BJ (cell line): ENCODE results near the gene SLC43A1. TPM values are rescaled to one million over a fixed set of nuclear protein-coding genes. Genes with fewer than 3 reads are reported as not detected.

ENCODE experiments used
- CTCF ChIA-PET: fragments of 350-600 bp; formaldehyde crosslinking; extraction: SDS; loops from one replicate; lab custom pipeline; 2021; ENCODE audit warnings: antibody characterized with exemption, inconsistent platforms; lab: Yijun Ruan, JAX
- POLR2A ChIA-PET: fragments of 300-600 bp; sonication (Branson Sonifier 250); formaldehyde crosslinking; extraction: SDS; loops from one replicate; lab custom pipeline; 2021; ENCODE audit warnings: antibody characterized with exemption; lab: Charles Lee
- DNase-seq: peaks from one replicate; pipeline ENCODE4 v3.0.0-alpha.2; 2011; ENCODE audit warnings: low read depth
- H3K27me3 ChIP-seq: 2 replicates; pipeline ENCODE4 v1.6.0; 2011; ENCODE audit warnings: low read length; ENCODE audit not compliant: control insufficient read depth, insufficient read depth
- H3K36me3 ChIP-seq: 2 replicates; pipeline ENCODE4 v1.5.1; 2011; ENCODE audit warnings: low read length; ENCODE audit not compliant: control insufficient read depth, insufficient read depth
- H3K4me3 ChIP-seq: 2 replicates; pipeline ENCODE4 v1.5.1; 2011; ENCODE audit warnings: low read depth, mild to moderate bottlenecking, control low read depth, low read length
- CTCF ChIP-seq: IDR thresholded peaks from 2 replicates; pipeline ENCODE4 v1.5.1; 2011; ENCODE audit warnings: low read depth, mild to moderate bottlenecking, control low read depth, inconsistent platforms, low read length, moderate library complexity; ENCODE audit not compliant: insufficient read depth
- polyA plus RNA-seq: library from polyadenylated mRNA; depleted of rRNA; stranded (reverse); fragments of >200 nt; gene quantifications from 2 replicates; pipeline ENCODE4 v1.2.3, GENCODE V29; 2011

Gene SLC43A1
- polyA plus RNA-seq, 1 experiment = 23.4 TPM

GRCh38 chr11:57513452-57513795, 2.1 kb downstream of the SLC43A1 start:
- ChIA-PET CTCF (interaction anchor here (1.5 to 9.0 kb wide), 5 partner anchors 13 to 55 kb away, joined by 4 to 136 read pairs (median 20); partner anchors contain the start of gene RTN4RL2), POLR2A (no interaction called here)

DNA sequence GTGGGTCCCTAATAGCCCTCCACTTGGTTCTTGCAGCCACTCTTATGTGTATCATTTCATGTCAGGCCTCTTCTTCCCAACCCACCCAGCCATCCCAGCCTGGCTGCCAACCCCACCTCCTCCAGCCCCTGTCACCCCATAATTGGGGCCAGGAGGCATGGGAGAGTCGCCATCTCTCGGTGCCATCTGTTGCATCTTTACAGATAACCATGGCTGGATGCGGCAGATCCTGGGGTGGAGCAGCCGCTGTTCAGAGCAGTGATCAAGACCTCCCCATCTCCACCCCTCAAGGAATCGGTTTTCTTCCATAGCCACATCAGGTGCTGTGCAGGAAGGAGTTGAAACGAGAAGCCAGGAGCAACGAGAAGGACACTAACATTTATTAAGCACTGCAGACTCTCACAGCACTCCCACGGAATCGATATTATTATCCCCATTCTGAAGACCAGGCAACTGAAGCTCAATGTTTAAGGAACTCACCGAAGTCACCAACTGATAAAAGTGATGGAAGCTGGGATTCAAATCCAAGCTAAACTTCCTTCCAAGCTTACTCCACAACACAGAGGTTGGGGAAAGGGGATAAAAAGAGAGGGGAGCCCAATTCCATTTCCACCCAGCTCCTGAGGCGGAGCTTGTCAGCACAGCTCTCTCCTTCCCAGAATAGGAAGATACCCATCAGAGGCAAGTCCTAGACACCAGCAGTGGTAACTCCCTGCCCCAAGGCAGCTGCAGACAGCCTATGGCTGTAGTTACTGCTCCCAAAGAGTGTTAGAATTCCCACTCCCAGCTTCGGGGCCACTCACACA, 2.7 kb downstream of the SLC43A1 start:
- no peak for TF ChIP-seq CTCF
- Histone ChIP-seq H3K36me3 (no peaks in the 10 kb centered on the region), H3K4me3 (no peak overlapping the region), H3K27me3 (no peaks in the 10 kb centered on the region)
- no peak for DNase-seq
- ChIA-PET CTCF (interaction anchor here (1.9 to 9.0 kb wide), 4 partner anchors 15 to 54 kb away, joined by 8 to 136 read pairs (median 48); partner anchors contain the start of gene RTN4RL2), POLR2A (no interaction called here)

More at GRCh38 chr11:57513452-57513795, 2.1 kb downstream of the SLC43A1 start:
- no peak overlapping the region for H3K4me3 ChIP-seq
- no peaks in the 10 kb centered on the region for H3K27me3 ChIP-seq
- TF ChIP-seq CTCF = no peak
- DNase-seq = no peak
- no peaks in the 10 kb centered on the region for H3K36me3 ChIP-seq

DNA sequence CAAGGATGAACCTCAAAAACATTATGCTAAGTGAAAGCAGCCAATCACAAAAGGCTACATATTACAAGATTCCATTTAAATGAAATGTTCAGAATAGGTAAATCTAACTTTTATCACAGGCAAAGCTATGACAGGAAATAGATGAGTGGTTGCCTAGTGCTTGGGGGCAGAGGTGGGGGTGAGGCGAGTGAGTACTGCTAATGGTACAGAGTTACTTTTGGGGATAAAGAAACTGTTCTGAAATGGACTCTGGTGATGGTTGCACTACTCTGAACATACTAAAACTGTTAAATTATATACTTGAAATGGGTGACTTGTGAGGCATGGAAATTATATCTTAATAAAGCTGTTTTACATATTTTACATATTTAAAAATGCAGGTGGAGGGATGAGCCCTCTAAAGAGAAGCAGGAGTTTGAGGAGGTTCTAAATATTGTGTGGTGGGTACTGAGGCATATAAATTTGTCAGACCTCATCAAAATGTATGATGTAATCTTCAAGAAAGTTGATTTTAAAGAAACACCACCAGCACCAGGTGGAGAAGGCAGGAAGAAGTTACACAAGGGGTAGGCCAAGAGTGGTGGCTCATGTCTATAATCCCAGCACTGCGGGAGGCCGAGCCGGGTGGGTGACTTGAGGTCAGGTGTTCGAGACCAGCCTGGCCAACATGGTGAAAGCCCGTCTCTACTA, 3.6 kb downstream of the SLC43A1 start:
- ChIA-PET POLR2A (no interaction called here), CTCF (interaction anchor here (0.9 to 1.9 kb wide), 5 partner anchors 12 to 54 kb away, joined by 3 to 8 read pairs (median 6); no protein-coding TSS in a partner anchor)
- TF ChIP-seq CTCF = no peak
- no peak for DNase-seq
- Histone ChIP-seq H3K4me3 (no peak overlapping the region), H3K27me3 (no peaks in the 10 kb centered on the region), H3K36me3 (no peaks in the 10 kb centered on the region)

DNA sequence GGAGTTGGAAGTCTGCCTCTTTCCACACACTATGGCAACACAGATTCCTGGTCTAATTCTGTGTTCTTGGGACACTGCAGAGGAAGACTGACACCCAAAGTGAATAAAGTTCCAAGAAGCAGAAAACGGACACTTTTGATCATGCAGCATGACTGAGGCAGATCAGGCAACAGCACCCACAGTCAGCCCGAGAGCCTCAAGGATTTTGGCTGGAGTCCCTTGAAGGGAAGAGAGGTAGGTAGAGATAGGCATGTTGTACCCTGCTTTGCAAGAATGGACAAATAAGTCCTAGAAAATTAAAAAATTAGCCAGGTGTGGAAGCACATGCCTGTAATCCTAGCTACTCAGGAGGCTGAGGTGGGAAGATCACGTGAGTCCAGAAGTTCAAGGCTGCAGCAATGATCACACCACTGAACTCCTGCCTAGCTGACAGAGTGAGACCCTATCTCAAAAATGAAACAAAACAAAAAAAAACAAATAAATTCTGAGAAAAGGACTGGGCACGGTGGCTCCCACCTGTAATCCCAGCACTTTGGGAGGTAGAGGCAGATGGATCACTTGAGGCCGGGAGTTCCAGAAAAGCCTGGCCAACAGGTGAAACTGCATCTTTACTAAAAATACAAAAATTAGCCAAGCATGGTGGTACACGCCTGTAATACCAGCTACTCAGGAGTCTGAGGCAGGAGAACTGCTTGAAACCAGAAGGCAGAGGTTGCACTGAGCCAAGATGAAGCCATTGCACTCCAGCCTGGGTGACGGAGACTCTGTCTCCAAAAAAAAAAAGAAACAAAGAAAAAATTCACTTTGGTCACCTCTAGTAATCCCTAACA, 6.9 kb downstream of the SLC43A1 start:
- Histone ChIP-seq H3K27me3 (no peaks in the 10 kb centered on the region), H3K4me3 (no peak overlapping the region), H3K36me3 (no peaks in the 10 kb centered on the region)
- CTCF ChIA-PET = interaction anchor here (1.0 to 2.1 kb wide), 4 partner anchors 13 to 50 kb away, joined by 3 to 12 read pairs (median 4); no protein-coding TSS in a partner anchor
- no peak for DNase-seq
- POLR2A ChIA-PET = no interaction called here
- no peak for TF ChIP-seq CTCF
